HepG2 (cell line): Measurements from ENCODE around the gene KAZN.

Experiments used
- ARNT ChIP-seq: fragments of 450-650 bp; IDR thresholded peaks from 2 replicates; pipeline ENCODE4 v1.6.1; 2017
- CTCF ChIP-seq: sonication (generic); formaldehyde crosslinking; IDR thresholded peaks from 2 replicates; pipeline ENCODE4 v1.5.0; 2020; ENCODE audit warnings: mild to moderate bottlenecking, missing genetic modification reagents, moderate library complexity
- ESRRA ChIP-seq: sonication (generic); formaldehyde crosslinking; IDR thresholded peaks from 2 replicates; pipeline ENCODE4 v1.5.1; 2020; ENCODE audit warnings: mild to moderate bottlenecking, low read depth, missing genetic modification reagents
- EZH2 ChIP-seq: conservative IDR thresholded peaks from 2 replicates; pipeline ENCODE4 v1.6.1; 2012; ENCODE audit warnings: mild to moderate bottlenecking, low read depth, low read length, moderate library complexity
- JUN ChIP-seq: sonication (generic); formaldehyde crosslinking; IDR thresholded peaks from 2 replicates; pipeline ENCODE4 v1.4.0; 2020; ENCODE audit warnings: mild to moderate bottlenecking, missing genetic modification reagents
- MED1 ChIP-seq: sonication (generic); formaldehyde crosslinking; IDR thresholded peaks from 2 replicates; pipeline ENCODE4 v1.4.0; 2020; ENCODE audit warnings: missing genetic modification reagents
- TCF7L2 ChIP-seq: IDR thresholded peaks from 2 replicates; pipeline ENCODE4 v1.6.1; 2011; ENCODE audit warnings: mild to moderate bottlenecking, low read depth, low read length, moderate library complexity
- YY1 ChIP-seq: IDR thresholded peaks from 2 replicates; pipeline ENCODE4 v1.6.1; 2011; ENCODE audit warnings: low read length, low read depth, moderate library complexity, mild to moderate bottlenecking; ENCODE audit not compliant: insufficient read depth, insufficient replicate concordance
- ZNF572 ChIP-seq: sonication (generic); formaldehyde crosslinking; IDR thresholded peaks from 2 replicates; pipeline ENCODE4 v1.5.1; 2020; ENCODE audit warnings: mild to moderate bottlenecking, missing genetic modification reagents
- TF ChIP-seq, protein P1 (sequence below): sonication (generic); formaldehyde crosslinking; IDR thresholded peaks from 2 replicates; pipeline ENCODE4 v1.4.0; 2020; ENCODE audit warnings: mild to moderate bottlenecking, missing genetic modification reagents

GRCh38 chr1:14948112-14948652 lies 349.7 kb downstream of the KAZN start:
- TF ChIP-seq ARNT (no peak), CTCF (CRISPR knock-in tag) (no peak), JUN (CRISPR knock-in tag) (no peak), TCF7L2 (no peak), EZH2 (no peak), YY1 (no peak), MED1 (CRISPR knock-in tag) (no peak), ESRRA (no peak), ZNF572 (no peak)
- TF ChIP-seq, protein P1, sequence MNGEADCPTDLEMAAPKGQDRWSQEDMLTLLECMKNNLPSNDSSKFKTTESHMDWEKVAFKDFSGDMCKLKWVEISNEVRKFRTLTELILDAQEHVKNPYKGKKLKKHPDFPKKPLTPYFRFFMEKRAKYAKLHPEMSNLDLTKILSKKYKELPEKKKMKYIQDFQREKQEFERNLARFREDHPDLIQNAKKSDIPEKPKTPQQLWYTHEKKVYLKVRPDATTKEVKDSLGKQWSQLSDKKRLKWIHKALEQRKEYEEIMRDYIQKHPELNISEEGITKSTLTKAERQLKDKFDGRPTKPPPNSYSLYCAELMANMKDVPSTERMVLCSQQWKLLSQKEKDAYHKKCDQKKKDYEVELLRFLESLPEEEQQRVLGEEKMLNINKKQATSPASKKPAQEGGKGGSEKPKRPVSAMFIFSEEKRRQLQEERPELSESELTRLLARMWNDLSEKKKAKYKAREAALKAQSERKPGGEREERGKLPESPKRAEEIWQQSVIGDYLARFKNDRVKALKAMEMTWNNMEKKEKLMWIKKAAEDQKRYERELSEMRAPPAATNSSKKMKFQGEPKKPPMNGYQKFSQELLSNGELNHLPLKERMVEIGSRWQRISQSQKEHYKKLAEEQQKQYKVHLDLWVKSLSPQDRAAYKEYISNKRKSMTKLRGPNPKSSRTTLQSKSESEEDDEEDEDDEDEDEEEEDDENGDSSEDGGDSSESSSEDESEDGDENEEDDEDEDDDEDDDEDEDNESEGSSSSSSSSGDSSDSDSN (CRISPR knock-in tag) = no peak
